Esophagus squamous epithelium (tissue), 4 donors: ENCODE measurements around the gene SNF8.

Source experiments
- CTCF ChIP-seq, 6 experiments: fragments of 450-650 bp in 4 of 6; fragments of 200-600 bp in 2 of 6; sonication (generic) in 2 of 6; IDR thresholded peaks; one replicate each; pipeline ENCODE4 v1.5.1; 2016 to 2019; ENCODE audit warnings: antibody characterized with exemption in 6 of 6, mild to moderate bottlenecking in 4 of 6, moderate library complexity in 4 of 6
- POLR2A ChIP-seq, 4 donors: fragments of 450-650 bp; IDR thresholded peaks; one replicate each; pipeline ENCODE4 v1.6.1; 2017; ENCODE audit warnings: antibody characterized with exemption in 4 of 4, mild to moderate bottlenecking in 4 of 4, moderate library complexity in 3 of 4

DNA sequence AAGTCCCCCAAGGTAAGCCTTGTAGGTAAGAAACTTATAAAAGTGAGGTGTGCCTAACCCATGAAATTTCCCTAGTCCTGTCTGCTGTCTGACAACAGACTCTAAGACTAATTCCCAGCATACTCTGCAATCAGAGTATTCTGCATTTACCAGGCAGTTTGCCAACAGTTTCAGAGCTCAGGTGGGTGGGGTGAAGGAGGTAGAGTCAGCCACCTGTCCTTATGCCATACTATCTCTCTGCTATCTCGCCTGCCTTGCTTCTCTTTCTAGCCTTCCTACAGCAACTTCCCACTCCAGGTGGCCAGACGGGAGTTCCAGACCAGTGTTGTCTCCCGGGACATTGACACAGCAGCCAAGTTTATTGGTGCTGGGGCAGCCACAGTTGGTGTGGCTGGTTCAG, 49.8 kb downstream of the SNF8 start:
- TF ChIP-seq CTCF (IDR thresholded peaks at IDR 0.05) = no peak
- TF ChIP-seq POLR2A (IDR thresholded peaks at IDR 0.05) = no peak
